Activated gamma-delta T cell (primary cell): Measurements from ENCODE around the gene GORAB.

Experiments
- DNase-seq: peaks from one replicate; lab custom pipeline; 2025; lab: John Stamatoyannopoulos, UW

Gene GORAB

GRCh38 chr1:170538687-170539086, 6.7 kb downstream of the GORAB start:
- no peak for DNase-seq

- no peak for DNase-seq
These were observed 7.2 kb downstream of the GORAB start for GRCh38 chr1:170539154-170539553.

GRCh38 chr1:170544624-170545023, 12.7 kb downstream of the GORAB start:
- no peak for DNase-seq

GRCh38 chr1:170545476-170545875, 13.5 kb downstream of the GORAB start:
- DNase-seq: no peak

GRCh38 chr1:170547255-170547654, 15.3 kb downstream of the GORAB start:
- no peak for DNase-seq

- no peak for DNase-seq
These were observed 16.5 kb downstream of the GORAB start for GRCh38 chr1:170548497-170548896.

- DNase-seq: no peak
These were observed 23.4 kb downstream of the GORAB start for GRCh38 chr1:170555370-170555769.

- DNase-seq: no peak
These were observed 25.0 kb downstream of the GORAB start for GRCh38 chr1:170556917-170557316.

GRCh38 chr1:170558731-170559130, 26.8 kb downstream of the GORAB start:
- no peak for DNase-seq

GRCh38 chr1:170559166-170559565, 27.2 kb downstream of the GORAB start:
- no peak for DNase-seq

GRCh38 chr1:170560681-170561285, 28.8 kb downstream of the GORAB start:
- DNase-seq: no peak

GRCh38 chr1:170562646-170563338, 30.8 kb downstream of the GORAB start:
- no peak for DNase-seq

GRCh38 chr1:170567214-170567613, 35.2 kb downstream of the GORAB start:
- no peak for DNase-seq

- no peak for DNase-seq
These were observed 36.2 kb downstream of the GORAB start for GRCh38 chr1:170568197-170568596.

GRCh38 chr1:170576980-170577379, 45.0 kb downstream of the GORAB start:
- no peak for DNase-seq

GRCh38 chr1:170578359-170578758, 46.4 kb downstream of the GORAB start:
- no peak for DNase-seq

GRCh38 chr1:170580636-170581440, 48.9 kb downstream of the GORAB start:
- no peak for DNase-seq

- no peak for DNase-seq
These were observed 51.2 kb downstream of the GORAB start for GRCh38 chr1:170583186-170583585.

- DNase-seq: no peak
These were observed 54.6 kb downstream of the GORAB start for GRCh38 chr1:170586321-170587252.

GRCh38 chr1:170587253-170587593, 55.3 kb downstream of the GORAB start:
- DNase-seq: no peak

GRCh38 chr1:170590921-170591705, 59.1 kb downstream of the GORAB start:
- DNase-seq: no peak
